IMR-90 (cell line): Measurements from ENCODE around the gene AGMO. TPM values are rescaled to one million over a fixed set of nuclear protein-coding genes. Genes with fewer than 3 reads are reported as not detected.
A peak's percentile ranks its signal among the peaks of the same experiment; 100 is the strongest.

Experiments
- ATAC-seq: fragments of 200-7000 bp; cut with Tn5 transposase; 2 replicates; pipeline ENCODE4 v1.9.1; 2020; ENCODE audit warnings: low read depth, mild to moderate bottlenecking, moderate library complexity
- BruUV-seq: library from RNA; stranded (reverse); fragments of 400-500 nt; replicated peaks from 2 replicates; lab custom pipeline; 2021; lab: Mats Ljungman, UMichigan
- CTCF ChIA-PET: fragments of 300-600 bp; formaldehyde crosslinking; extraction: SDS; loops from one replicate; lab custom pipeline; 2021; ENCODE audit warnings: antibody characterized with exemption; lab: Yijun Ruan, JAX
- POLR2A ChIA-PET: fragments of 300-600 bp; sonication (Branson Sonifier 250); formaldehyde crosslinking; loops from one replicate; lab custom pipeline; 2022; ENCODE audit warnings: antibody characterized with exemption; ENCODE audit not compliant: unreplicated experiment; lab: Charles Lee
- DNase-seq: peaks from one replicate; pipeline ENCODE4 v3.0.0; 2013
- H2AFZ ChIP-seq: replicated peaks from 2 replicates; pipeline ENCODE3; 2013; ENCODE audit warnings: low read length, mild to moderate bottlenecking; ENCODE audit not compliant: poor library complexity
- H2AK5ac ChIP-seq: 2 replicates; pipeline ENCODE4 v1.6.1; 2013; ENCODE audit warnings: low read depth, low read length, inconsistent platforms
- H2AK9ac ChIP-seq: replicated peaks from 2 replicates; pipeline ENCODE3; 2013; ENCODE audit warnings: mild to moderate bottlenecking, low read depth, low read length, moderate library complexity; ENCODE audit not compliant: poor library complexity
- H2BK120ac ChIP-seq: 2 replicates; pipeline ENCODE4 v1.6.1; 2013; ENCODE audit warnings: low read depth, low read length, inconsistent platforms
- H2BK15ac ChIP-seq: 3 replicates; pipeline ENCODE4 v1.6.1; 2013; ENCODE audit warnings: low read depth, low read length, inconsistent platforms
- H2BK20ac ChIP-seq: 2 replicates; pipeline ENCODE4 v1.6.1; 2013; ENCODE audit warnings: low read depth, mild to moderate bottlenecking, inconsistent platforms, low read length, moderate library complexity
- H2BK5ac ChIP-seq: 2 replicates; pipeline ENCODE4 v1.6.1; 2013; ENCODE audit warnings: mild to moderate bottlenecking, low read depth, low read length, inconsistent platforms; ENCODE audit not compliant: poor library complexity, severe bottlenecking
- H3K14ac ChIP-seq: replicated peaks from 2 replicates; pipeline ENCODE4 v1.6.1; 2013; ENCODE audit warnings: low read depth, low read length, inconsistent platforms
- H3K18ac ChIP-seq: 2 replicates; pipeline ENCODE4 v1.6.1; 2013; ENCODE audit warnings: low read depth, low read length, control low read depth
- H3K23ac ChIP-seq: 2 replicates; pipeline ENCODE4 v1.6.1; 2013; ENCODE audit warnings: low read depth, low read length, inconsistent platforms
- H3K27ac ChIP-seq: 2 replicates; pipeline ENCODE4 v1.5.1; 2013; ENCODE audit warnings: mild to moderate bottlenecking, control low read depth, low read length; ENCODE audit not compliant: insufficient read depth
- H3K27me3 ChIP-seq: 2 replicates; pipeline ENCODE4 v1.6.1; 2013; ENCODE audit warnings: low read length; ENCODE audit not compliant: control insufficient read depth, insufficient read depth
- H3K36me3 ChIP-seq: 2 replicates; pipeline ENCODE4 v1.6.1; 2013; ENCODE audit warnings: low read length, mixed read lengths; ENCODE audit not compliant: control insufficient read depth, insufficient read depth
- H3K4ac ChIP-seq: 2 replicates; pipeline ENCODE4 v1.6.1; 2013; ENCODE audit warnings: low read depth, low read length, inconsistent platforms
- H3K4me1 ChIP-seq: 2 replicates; pipeline ENCODE4 v1.6.1; 2013; ENCODE audit warnings: low read length, mixed read lengths; ENCODE audit not compliant: control insufficient read depth, insufficient read depth
- H3K4me2 ChIP-seq: 2 replicates; pipeline ENCODE4 v1.6.1; 2013; ENCODE audit warnings: low read depth, mild to moderate bottlenecking, control low read depth, low read length, moderate library complexity
- H3K4me3 ChIP-seq: 2 replicates; pipeline ENCODE4 v1.5.1; 2013; ENCODE audit warnings: low read depth, mild to moderate bottlenecking, control low read depth, low read length, moderate library complexity; ENCODE audit not compliant: insufficient read depth
- H3K56ac ChIP-seq: 2 replicates; pipeline ENCODE4 v1.6.1; 2013; ENCODE audit warnings: low read length, inconsistent platforms; ENCODE audit not compliant: insufficient read depth; ENCODE audit errors: extremely low read depth
- H3K79me1 ChIP-seq, 2 experiments: 2 replicates each; pipeline ENCODE4 v1.6.1; 2013; ENCODE audit warnings: low read length in 2 of 2, inconsistent platforms in 1 of 2, low read depth in 1 of 2
- H3K9ac ChIP-seq: 2 replicates; pipeline ENCODE4 v1.6.1; 2013; ENCODE audit warnings: low read depth, low read length, control low read depth
- H3K9me1 ChIP-seq: 2 replicates; pipeline ENCODE4 v1.6.1; 2013; ENCODE audit warnings: low read length, inconsistent platforms; ENCODE audit not compliant: insufficient read depth
- H3K9me3 ChIP-seq: 2 replicates; pipeline ENCODE4 v1.6.1; 2013; ENCODE audit warnings: low read length; ENCODE audit not compliant: control insufficient read depth, insufficient read depth
- H4K20me1 ChIP-seq: 2 replicates; pipeline ENCODE4 v1.6.1; 2013; ENCODE audit warnings: low read length, inconsistent platforms; ENCODE audit not compliant: insufficient read depth
- H4K5ac ChIP-seq: 2 replicates; pipeline ENCODE4 v1.6.1; 2013; ENCODE audit warnings: mild to moderate bottlenecking, low read depth, low read length, control low read depth
- H4K8ac ChIP-seq, 2 experiments: 2 replicates each; pipeline ENCODE4 v1.6.1; 2013; ENCODE audit warnings: low read depth in 2 of 2, low read length in 2 of 2, control low read depth in 1 of 2, inconsistent platforms in 1 of 2
- H4K91ac ChIP-seq: 2 replicates; pipeline ENCODE4 v1.6.1; 2013; ENCODE audit warnings: low read depth, low read length, inconsistent platforms; ENCODE audit not compliant: insufficient read depth
- BHLHE40 ChIP-seq: fragments of 150-350 bp; IDR thresholded peaks from 2 replicates; pipeline ENCODE4 v1.6.1; 2016; ENCODE audit warnings: mild to moderate bottlenecking, low read depth, low read length
- CEBPB ChIP-seq: IDR thresholded peaks from 2 replicates; pipeline ENCODE4 v1.6.1; 2012; ENCODE audit warnings: low read depth, low read length, improper control_type of control experiment
- CTCF ChIP-seq: conservative IDR thresholded peaks from 2 replicates; pipeline ENCODE4 v1.5.1; 2012; ENCODE audit warnings: mild to moderate bottlenecking, low read depth, low read length, improper control_type of control experiment
- MXI1 ChIP-seq: IDR thresholded peaks from 2 replicates; pipeline ENCODE4 v1.6.1; 2012; ENCODE audit warnings: low read depth, mild to moderate bottlenecking, low read length, moderate library complexity, borderline replicate concordance
- POLR2A ChIP-seq: IDR thresholded peaks from 2 replicates; pipeline ENCODE4 v1.6.1; 2012; ENCODE audit warnings: mild to moderate bottlenecking, low read depth, low read length
- SMC3 ChIP-seq: fragments of 150-350 bp; IDR thresholded peaks from 2 replicates; pipeline ENCODE4 v1.6.1; 2016; ENCODE audit warnings: low read depth, mild to moderate bottlenecking, antibody characterized with exemption, low read length, moderate library complexity
- whole genome bisulfite sequencing, 2 experiments: methylation state at CpG; one replicate each; pipeline versions ENCODE4 v1.1.5 to v1.1.7; 2013; ENCODE audit warnings: missing lambda C conversion rate in 2 of 2; ENCODE audit not compliant: insufficient read length in 1 of 2; ENCODE audit errors: extremely low coverage in 2 of 2; 5-methylcytosine and 5-hydroxymethylcytosine counted together
- dilution Hi-C: fragments of 300-500 bp; cut with HindIII; formaldehyde crosslinking; loops from one replicate; pipeline ENCODE4 v1.14.3; 2018; ENCODE audit warnings: low sequenced_read_pairs; ENCODE audit not compliant: unreplicated experiment
- in situ Hi-C: fragments of 300-500 bp; cut with MboI; formaldehyde crosslinking; loops from 3 replicates; pipeline ENCODE4 v1.14.3; 2019; ENCODE audit warnings: low sequenced_read_pairs, inconsistent platforms, mixed read lengths
- intact Hi-C: fragments of 100-400 bp; cut with micrococcal nuclease; formaldehyde crosslinking; loops from 2 replicates; pipeline ENCODE4 v1.10.0; 2022
- polyA plus RNA-seq, 3 experiments: library from polyadenylated mRNA; depleted of rRNA; stranded (reverse); fragments of >200 nt; gene quantifications; 2 replicates each; pipeline ENCODE4 v1.2.3, GENCODE V29; 2012; ENCODE audit warnings: low replicate concordance in 1 of 3
- total RNA-seq: library from RNA; depleted of rRNA; stranded (reverse); fragments of >200 nt; gene quantifications from 2 replicates; pipeline ENCODE4 v1.2.3, GENCODE V29; 2012

Gene AGMO
- total and polyA plus RNA-seq, 2 of the 4 experiments (the other 2 are of a cell fraction), result not detected

DNA sequence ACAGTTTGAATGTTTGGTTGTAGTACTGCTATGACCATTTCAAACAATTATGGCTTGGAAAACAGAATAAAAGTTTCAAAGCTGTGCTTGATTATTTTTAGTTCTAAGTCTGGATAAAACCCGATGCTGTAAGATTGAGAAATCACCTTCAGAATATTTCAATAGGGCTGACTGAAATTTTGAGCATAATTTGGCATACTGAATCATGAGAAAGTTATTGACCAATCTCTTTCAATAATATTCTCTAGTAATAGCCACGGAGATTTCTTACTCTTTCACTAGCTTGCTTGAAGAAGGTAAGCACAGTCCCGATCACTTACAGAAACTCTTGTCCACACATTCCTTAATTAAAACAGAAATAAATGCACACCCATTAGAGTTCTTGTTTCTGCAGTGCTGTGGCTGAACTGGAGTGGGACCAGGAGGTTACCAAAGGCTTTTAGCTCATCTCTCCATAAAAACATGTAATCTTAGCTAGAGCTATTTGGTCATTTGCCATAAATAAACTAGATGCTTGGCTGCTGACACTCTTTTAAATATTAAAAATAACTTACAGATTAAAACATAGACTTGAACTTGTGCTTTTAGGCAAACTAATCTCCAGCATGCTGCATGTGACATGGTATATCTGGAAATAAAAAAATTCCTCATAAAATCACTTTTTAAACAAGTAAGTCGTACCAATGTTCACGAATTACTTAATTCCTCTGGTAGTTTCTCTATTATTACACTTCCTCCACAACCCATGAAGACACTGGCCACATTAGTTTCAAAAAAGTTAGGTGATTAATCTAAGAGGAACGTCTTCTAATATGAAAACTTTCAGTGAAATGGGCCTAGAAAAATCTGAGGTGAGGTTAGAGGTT lies 97.8 kb downstream of the AGMO start (continued):
- no peak for TF ChIP-seq BHLHE40

DNA sequence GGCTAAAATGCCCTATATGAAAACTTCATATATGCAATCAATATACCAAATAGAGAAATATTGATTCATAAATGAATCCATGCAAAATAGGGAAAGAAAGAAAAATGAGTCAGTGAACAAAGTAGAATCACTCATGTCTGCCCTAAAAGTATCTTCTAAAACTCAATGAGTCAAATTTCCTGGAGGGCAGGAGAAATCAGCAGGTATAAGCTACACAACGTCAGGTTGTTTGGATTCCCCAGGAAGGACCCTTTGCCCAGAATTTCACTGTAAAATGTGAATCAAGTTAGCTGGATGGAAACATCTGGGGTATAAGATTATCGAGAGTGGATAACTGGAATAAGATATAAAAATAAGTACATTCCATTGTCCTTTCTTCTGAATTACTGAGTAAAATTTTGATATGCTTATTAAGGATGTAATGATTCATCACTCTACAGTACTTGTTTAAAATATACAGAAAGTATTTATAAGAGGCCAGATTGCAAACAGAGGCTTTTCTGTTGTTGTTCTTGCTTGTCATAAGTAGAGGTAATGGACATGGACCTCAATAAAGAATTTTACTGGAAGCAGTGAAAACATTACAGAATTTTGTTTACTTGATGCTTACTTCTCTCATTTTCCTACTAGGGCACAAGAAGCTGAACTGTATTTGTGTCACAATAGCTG lies 99.0 kb downstream of the AGMO start:
- H2BK5ac ChIP-seq, result no peak overlapping the region
- no peak overlapping the region for H2BK15ac ChIP-seq
- ATAC-seq, result peak; percentile 10; the same call in 1 of the 2 replicates
- H3K23ac ChIP-seq, result no peak overlapping the region
- no peaks in the 10 kb centered on the region for H3K9me1 ChIP-seq
- no peak overlapping the region for H3K4me3 ChIP-seq
- dilution Hi-C loops (no loop called here), intact Hi-C loops (no loop called here), in situ Hi-C loops (no loop called here)
- H3K9me3 ChIP-seq, result no peaks in the 10 kb centered on the region
- H4K5ac ChIP-seq, result no peak overlapping the region; the same call in 1 of the 2 replicates
- H3K4me1 ChIP-seq, result peaks cover 7% of the 10 kb centered on the region
- no peak overlapping the region; a peak in 1 of 4 replicates for H4K8ac ChIP-seq
- no peak overlapping the region for H3K9ac ChIP-seq
- H3K4ac ChIP-seq, result no peak overlapping the region
- CTCF ChIA-PET, result no interaction called here
- TF ChIP-seq CEBPB (no peak), CTCF (no peak), POLR2A (no peak), SMC3 (no peak), MXI1 (no peak), BHLHE40 (no peak)
- H3K14ac ChIP-seq, result no peak overlapping the region
- no peak overlapping the region for H3K4me2 ChIP-seq
- H4K20me1 ChIP-seq, result no peaks in the 10 kb centered on the region
- POLR2A ChIA-PET, result no interaction called here
- no peak overlapping the region for H3K56ac ChIP-seq
- no peak overlapping the region for H2BK120ac ChIP-seq
- H3K36me3 ChIP-seq, result no peaks in the 10 kb centered on the region
- WGBS, 2 experiments, result no CpG with 5 or more reads among the region's 2 CpGs
- H2AFZ ChIP-seq, result no peak overlapping the region
- H3K79me1 ChIP-seq, result no peaks in the 10 kb centered on the region
- peak; percentile 13 for DNase-seq
- H3K27me3 ChIP-seq, result no peaks in the 10 kb centered on the region
- no peak overlapping the region for H3K27ac ChIP-seq
- peak overlapping the region; percentile 74 for H3K18ac ChIP-seq
- no TSS peak for BruUV-seq
- no peak overlapping the region for H2AK5ac ChIP-seq
- no peak overlapping the region for H2AK9ac ChIP-seq
- peak overlapping the region; percentile 49; the same call in 1 of the 2 replicates for H4K91ac ChIP-seq
- peak overlapping the region; percentile 39 for H2BK20ac ChIP-seq
